CD4-positive, alpha-beta T cell (primary cell): ENCODE data around the gene MT1M. TPM values are rescaled to one million over a fixed set of nuclear protein-coding genes. Genes with fewer than 3 reads are reported as not detected.

Experiments
- ATAC-seq: fragments of 200-7000 bp; cut with Tn5 transposase; one replicate; pipeline ENCODE4 v1.10.0; 2022; ENCODE audit warnings: mild to moderate bottlenecking; ENCODE audit not compliant: poor library complexity
- CTCF ChIA-PET: fragments of 350-600 bp; sonication (Branson Sonifier 250); formaldehyde crosslinking; loops from one replicate; lab custom pipeline; 2021; ENCODE audit warnings: antibody characterized with exemption, inconsistent platforms; lab: Charles Lee
- POLR2A ChIA-PET: fragments of 350-600 bp; sonication (Branson Sonifier 250); formaldehyde crosslinking; loops from one replicate; lab custom pipeline; 2021; ENCODE audit warnings: antibody characterized with exemption, inconsistent platforms; lab: Charles Lee
- DNase-seq, 14 experiments: peaks; one replicate each; pipeline ENCODE4 v3.0.0-alpha.2; 2013 to 2020; ENCODE audit warnings: mixed read lengths in 2 of 14
- H3K27ac ChIP-seq, 2 donors: one replicate each; pipeline versions ENCODE4 v1.5.1 to v1.7.0; 2013; ENCODE audit warnings: low read length in 2 of 2, low read depth in 1 of 2, mild to moderate bottlenecking in 1 of 2
- H3K27me3 ChIP-seq, 2 experiments: 1 replicate in 1 of 2; 2 replicates in 1 of 2; pipeline versions ENCODE4 v1.6.1 to v1.7.0; 2013; ENCODE audit warnings: low read length in 2 of 2, control low read depth in 1 of 2, mild to moderate bottlenecking in 1 of 2, moderate library complexity in 1 of 2; ENCODE audit not compliant: insufficient read depth in 2 of 2, control insufficient read depth in 1 of 2
- H3K36me3 ChIP-seq: one replicate; pipeline ENCODE4 v1.6.1; 2013; ENCODE audit warnings: low read length, control low read depth; ENCODE audit not compliant: insufficient read depth
- H3K4me1 ChIP-seq: one replicate; pipeline ENCODE4 v1.6.1; 2013; ENCODE audit warnings: low read length, control low read depth; ENCODE audit not compliant: insufficient read depth
- H3K4me3 ChIP-seq: one replicate; pipeline ENCODE4 v1.5.1; 2013; ENCODE audit warnings: mild to moderate bottlenecking, low read length, moderate library complexity
- H3K9me3 ChIP-seq, 2 experiments: 1 replicate in 1 of 2; 2 replicates in 1 of 2; pipeline versions ENCODE4 v1.6.1 to v1.7.0; 2013; ENCODE audit warnings: low read length in 2 of 2, mild to moderate bottlenecking in 2 of 2, control low read depth in 1 of 2, moderate library complexity in 1 of 2; ENCODE audit not compliant: control insufficient read depth in 1 of 2, insufficient read depth in 1 of 2
- H3K27ac Mint-ChIP-seq: one replicate; pipeline ENCODE4 v1.8.0; 2020; ENCODE audit warnings: mixed read lengths
- H3K27me3 Mint-ChIP-seq: one replicate; pipeline ENCODE4 v1.8.0; 2021; ENCODE audit warnings: mixed read lengths
- H3K36me3 Mint-ChIP-seq: one replicate; pipeline ENCODE4 v1.8.0; 2021; ENCODE audit warnings: low read depth, mixed read lengths
- H3K4me1 Mint-ChIP-seq: one replicate; pipeline ENCODE4 v1.8.0; 2021; ENCODE audit warnings: low read depth, mixed read lengths
- H3K4me3 Mint-ChIP-seq: one replicate; pipeline ENCODE4 v1.8.0; 2020; ENCODE audit warnings: mild to moderate bottlenecking, mixed read lengths
- H3K9me3 Mint-ChIP-seq: one replicate; pipeline ENCODE4 v1.8.0; 2020; ENCODE audit warnings: mixed read lengths
- CTCF ChIP-seq: fragments of 200-600 bp; IDR thresholded peaks from one replicate; pipeline ENCODE4 v1.8.0; 2022; ENCODE audit warnings: antibody characterized with exemption, mild to moderate bottlenecking
- intact Hi-C, 2 experiments: fragments of 100-400 bp; cut with DNase I in 1 of 2; cut with micrococcal nuclease in 1 of 2; formaldehyde crosslinking; loops; one replicate each; pipeline versions ENCODE4 v1.15.1 to v1.9.0; 2023 to 2025; cut with DNase I, micrococcal nuclease
- total RNA-seq, 174 experiments: library from RNA in 2 of 174; stranded (reverse) in 2 of 174; gene quantifications; one replicate each; pipeline ENCODE4 v1.2.3 and lab custom pipeline; 2021 to 2026

Gene MT1M
- total RNA-seq, 2 experiments from 2014 or later: not detected

GRCh38 chr16:56611281-56611833 lies 21.1 kb upstream of the MT1M start:
- ATAC-seq (no peak), DNase-seq (no peak)
- Histone ChIP-seq H3K4me3 (no peak overlapping the region), H3K9me3 (no peaks in the 10 kb centered on the region), H3K4me1 (peaks cover 50% of the 10 kb centered on the region), H3K27me3 (no peaks in the 10 kb centered on the region), H3K27ac (peak overlapping the region; percentile 71 to 88), H3K36me3 (no peaks in the 10 kb centered on the region)
- H3K9me3 Mint-ChIP-seq: no peaks in the 10 kb centered on the region
- peak overlapping the region; percentile 98 for H3K4me3 Mint-ChIP-seq
- H3K27ac Mint-ChIP-seq: peak overlapping the region; percentile 96
- no peaks in the 10 kb centered on the region for H3K36me3 Mint-ChIP-seq
- H3K4me1 Mint-ChIP-seq: peaks cover 51% of the 10 kb centered on the region
- ChIA-PET POLR2A (interaction anchor here (0.9 to 3.7 kb wide), 7 partner anchors 11 to 92 kb away, joined by 3 to 26 read pairs (median 6); partner anchors contain the start of genes BBS2, MT1E, MT1F and MT1X), CTCF (interaction anchor here (1.3 kb wide), 1 partner anchor 91 kb away, joined by 3 read pairs; no protein-coding TSS in a partner anchor)
- H3K27me3 Mint-ChIP-seq: peaks cover under 1% of the 10 kb centered on the region
- TF ChIP-seq CTCF: no peak
- intact Hi-C loops: no loop called here

- DNase-seq (no peak), ATAC-seq (no peak)
- Mint-ChIP-seq H3K9me3 (no peaks in the 10 kb centered on the region), H3K4me3 (no peak overlapping the region), H3K36me3 (no peaks in the 10 kb centered on the region), H3K27me3 (peaks cover 9% of the 10 kb centered on the region), H3K27ac (no peak overlapping the region), H3K4me1 (peaks cover 34% of the 10 kb centered on the region)
- Histone ChIP-seq H3K4me1 (peaks cover 44% of the 10 kb centered on the region), H3K9me3 (no peaks in the 10 kb centered on the region), H3K27me3 (peaks cover 7 to 8% of the 10 kb centered on the region in 2 experiments), H3K36me3 (no peaks in the 10 kb centered on the region), H3K4me3 (no peak overlapping the region), H3K27ac (no peak overlapping the region)
- CTCF ChIA-PET: no interaction called here
- intact Hi-C loops: no loop called here
- POLR2A ChIA-PET: interaction anchor here (1.0 kb wide), 1 partner anchor 12 kb away, joined by 3 read pairs; the partner anchor contains the start of gene MT1E
- no peak for TF ChIP-seq CTCF
Measured at GRCh38 chr16:56613706-56614105, 18.8 kb upstream of the MT1M start.

GRCh38 chr16:56614549-56614991 lies 17.9 kb upstream of the MT1M start:
- Mint-ChIP-seq H3K4me1 (peaks cover 26% of the 10 kb centered on the region), H3K27ac (no peak overlapping the region)
- ATAC-seq: no peak

More at GRCh38 chr16:56614549-56614991, 17.9 kb upstream of the MT1M start:
- Histone ChIP-seq H3K27me3 (peaks cover 7 to 8% of the 10 kb centered on the region in 2 experiments), H3K4me1 (peaks cover 35% of the 10 kb centered on the region), H3K4me3 (no peak overlapping the region), H3K36me3 (no peaks in the 10 kb centered on the region), H3K27ac (no peak overlapping the region), H3K9me3 (no peaks in the 10 kb centered on the region)
- H3K4me3 Mint-ChIP-seq: no peak overlapping the region
- H3K36me3 Mint-ChIP-seq: no peaks in the 10 kb centered on the region
- intact Hi-C loops: no loop called here
- H3K27me3 Mint-ChIP-seq: peaks cover 13% of the 10 kb centered on the region
- no peak for DNase-seq
- POLR2A ChIA-PET: no interaction called here
- no peaks in the 10 kb centered on the region for H3K9me3 Mint-ChIP-seq
- no peak for TF ChIP-seq CTCF
- CTCF ChIA-PET: no interaction called here
